NCI-H2171 treated with DMSO at 0.1 percent for 48 hours (cell line): ENCODE measurements around the gene APBB2.

ENCODE experiments used
- DNase-seq: peaks from one replicate; lab custom pipeline; 2025; lab: John Stamatoyannopoulos, UW

Gene APBB2

GRCh38 chr4:41134581-41134980 is 79.8 kb downstream of the APBB2 start:
- DNase-seq: no peak

- no peak for DNase-seq
Observed at GRCh38 chr4:41133454-41134018, 80.8 kb downstream of the APBB2 start.

GRCh38 chr4:41132055-41132683 is 82.2 kb downstream of the APBB2 start:
- no peak for DNase-seq

- no peak for DNase-seq
Observed at GRCh38 chr4:41129936-41130440, 84.4 kb downstream of the APBB2 start.

GRCh38 chr4:41129128-41129754 is 85.1 kb downstream of the APBB2 start:
- DNase-seq: peak; percentile 19

GRCh38 chr4:41125558-41126311 is 88.6 kb downstream of the APBB2 start:
- no peak for DNase-seq

- no peak for DNase-seq
Observed at GRCh38 chr4:41124916-41125548, 89.3 kb downstream of the APBB2 start.

- DNase-seq: no peak
Observed at GRCh38 chr4:41122775-41123174, 91.6 kb downstream of the APBB2 start.

- DNase-seq: peak; percentile 46
Observed at GRCh38 chr4:41122309-41122708, 92.0 kb downstream of the APBB2 start.

GRCh38 chr4:41121906-41122305 is 92.4 kb downstream of the APBB2 start:
- no peak for DNase-seq

GRCh38 chr4:41120297-41121217 is 93.8 kb downstream of the APBB2 start:
- no peak for DNase-seq

GRCh38 chr4:41119867-41120295 is 94.5 kb downstream of the APBB2 start:
- no peak for DNase-seq

GRCh38 chr4:41111791-41112190 is 102.6 kb downstream of the APBB2 start:
- DNase-seq: no peak

GRCh38 chr4:41110050-41110449 is 104.3 kb downstream of the APBB2 start:
- no peak for DNase-seq

- no peak for DNase-seq
Observed at GRCh38 chr4:41108481-41108880, 105.9 kb downstream of the APBB2 start.

- DNase-seq: no peak
Observed at GRCh38 chr4:41106694-41107419, 107.5 kb downstream of the APBB2 start.

- DNase-seq: no peak
Observed at GRCh38 chr4:41106081-41106480, 108.3 kb downstream of the APBB2 start.

GRCh38 chr4:41104155-41104554 is 110.2 kb downstream of the APBB2 start:
- DNase-seq: no peak

GRCh38 chr4:41103657-41104056 is 110.7 kb downstream of the APBB2 start:
- no peak for DNase-seq

- peak; percentile 77 for DNase-seq
Observed at GRCh38 chr4:41102414-41103092, 111.8 kb downstream of the APBB2 start.
